Measurements from ENCODE around the gene GARIN1A.
"Not testable (repeated sequence)": the region's sequence is repeated elsewhere in the genome, so short reads cannot be mapped to it uniquely, and the experiment has no call there.

Gene GARIN1A

DNA sequence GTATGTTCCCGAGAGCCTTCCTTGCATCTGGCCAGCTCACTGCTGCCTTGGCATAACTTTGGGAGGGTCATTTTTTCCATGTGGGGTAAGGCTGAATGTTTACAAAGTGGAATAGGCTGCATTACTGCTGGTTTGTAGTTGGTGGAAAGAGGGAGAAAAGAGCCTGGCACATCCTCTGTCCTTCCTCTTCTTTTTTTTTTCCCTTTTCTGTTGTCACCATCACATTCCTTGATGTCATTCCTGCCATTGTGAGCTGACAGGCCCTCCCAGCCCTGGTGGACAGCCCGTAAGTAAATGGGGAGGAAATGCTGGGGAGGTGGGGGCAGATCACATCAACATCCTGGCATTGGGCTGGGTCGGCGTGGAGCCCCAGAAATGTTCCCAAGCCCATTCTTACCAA, at the start of gene GARIN1A:
GARIN1A (plus strand) TSS at position 301 of the 400 bp plus-strand sequence. CDS start 106 bp downstream, outside the sequence.
- no peak for DNase-seq

- not testable (repeated sequence) for DNase-seq
Measured at GRCh38 chr7:128627124-128627523, 45.0 kb upstream of the GARIN1A start.

DNA sequence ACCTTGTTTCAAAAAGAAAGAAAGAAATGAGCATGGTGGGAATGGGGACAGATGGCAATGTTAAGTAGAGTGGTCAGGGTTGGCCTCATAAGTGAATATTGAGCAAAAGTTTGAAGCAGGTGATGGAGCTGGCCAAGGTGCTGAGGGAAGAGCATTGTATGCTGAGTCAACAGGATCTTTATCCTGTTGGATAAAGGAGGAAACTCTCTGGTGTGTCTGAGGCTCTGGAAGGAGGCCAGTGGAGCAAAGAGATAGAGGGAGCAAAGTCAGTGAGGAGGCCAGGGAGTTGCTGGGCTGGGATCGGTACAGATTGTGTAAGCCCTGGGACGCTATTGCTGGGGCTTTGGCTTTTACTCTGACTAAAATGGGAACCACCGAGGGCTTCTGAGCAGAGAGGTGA, 38.2 kb upstream of the GARIN1A start:
- DNase-seq: not testable (repeated sequence)

GRCh38 chr7:128645206-128645605, 26.9 kb upstream of the GARIN1A start:
- not testable (repeated sequence) for DNase-seq

GRCh38 chr7:128645844-128646243, 26.2 kb upstream of the GARIN1A start:
- not testable (repeated sequence) for DNase-seq

DNA sequence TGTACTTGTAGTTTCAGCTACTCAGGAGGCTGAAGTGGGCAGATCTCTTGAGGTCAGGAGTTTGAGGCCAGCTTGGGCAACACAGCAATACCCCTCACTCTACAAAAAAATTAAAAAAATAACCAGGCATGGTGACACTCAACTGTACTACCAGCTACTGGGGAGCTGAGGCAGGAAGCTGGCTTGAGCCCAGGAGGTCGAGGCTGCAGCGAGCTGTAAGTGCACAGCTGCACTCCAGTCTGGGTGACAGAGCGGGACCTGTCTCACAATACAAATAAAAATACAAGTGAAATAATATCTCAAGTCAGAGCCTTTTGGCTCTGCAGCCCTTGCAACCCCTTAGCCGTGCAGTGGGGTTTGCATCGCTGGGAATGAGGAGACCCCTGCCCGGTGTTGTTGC, 25.2 kb upstream of the GARIN1A start:
- DNase-seq: not testable (repeated sequence)

DNA sequence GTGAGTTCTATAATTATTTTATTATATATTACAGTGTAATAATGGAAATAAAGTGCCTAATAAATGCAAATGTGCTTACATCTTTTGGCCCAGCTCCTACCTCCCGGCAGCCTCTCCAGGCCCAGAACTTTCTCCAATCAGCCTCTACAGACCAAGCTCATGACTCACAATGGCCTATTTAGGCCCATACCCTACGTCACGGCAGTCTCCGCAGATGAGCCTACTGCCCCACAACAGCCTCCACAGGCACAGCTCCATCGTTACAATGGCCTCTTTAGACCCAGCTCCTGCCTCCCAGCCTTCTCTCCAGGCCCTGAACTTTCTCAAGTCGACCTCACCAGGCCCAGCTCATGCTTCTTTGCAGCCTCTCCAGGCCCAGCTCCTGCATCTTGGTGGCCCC, 21.0 kb upstream of the GARIN1A start:
- not testable (repeated sequence) for DNase-seq

GRCh38 chr7:128652606-128653005, 19.5 kb upstream of the GARIN1A start:
- not testable (repeated sequence) for DNase-seq

GRCh38 chr7:128653197-128653596, 18.9 kb upstream of the GARIN1A start:
- not testable (repeated sequence) for DNase-seq

DNA sequence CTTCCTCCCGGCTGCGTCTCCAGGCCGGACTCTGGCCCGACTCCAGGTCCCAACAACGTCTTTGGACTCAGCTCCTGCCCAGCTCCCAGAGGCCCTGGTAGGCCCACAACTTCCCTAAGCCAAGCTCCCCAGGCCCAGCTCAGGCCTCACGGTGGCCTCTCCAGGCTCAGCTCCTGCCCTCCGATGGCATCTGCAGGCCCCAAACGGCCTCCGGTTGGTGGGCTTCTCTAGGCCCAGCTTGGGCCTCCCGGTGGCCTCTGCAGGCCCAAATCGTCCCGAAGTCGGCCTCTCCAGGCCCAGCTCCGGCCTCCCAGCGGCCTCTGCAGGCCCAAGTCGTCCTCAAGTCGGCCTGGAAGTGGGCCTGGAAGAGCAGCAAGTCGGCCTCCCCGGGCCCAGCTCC, 18.0 kb upstream of the GARIN1A start:
- not testable (repeated sequence) for DNase-seq

GRCh38 chr7:128654501-128654900, 17.6 kb upstream of the GARIN1A start:
- not testable (repeated sequence) for DNase-seq

DNA sequence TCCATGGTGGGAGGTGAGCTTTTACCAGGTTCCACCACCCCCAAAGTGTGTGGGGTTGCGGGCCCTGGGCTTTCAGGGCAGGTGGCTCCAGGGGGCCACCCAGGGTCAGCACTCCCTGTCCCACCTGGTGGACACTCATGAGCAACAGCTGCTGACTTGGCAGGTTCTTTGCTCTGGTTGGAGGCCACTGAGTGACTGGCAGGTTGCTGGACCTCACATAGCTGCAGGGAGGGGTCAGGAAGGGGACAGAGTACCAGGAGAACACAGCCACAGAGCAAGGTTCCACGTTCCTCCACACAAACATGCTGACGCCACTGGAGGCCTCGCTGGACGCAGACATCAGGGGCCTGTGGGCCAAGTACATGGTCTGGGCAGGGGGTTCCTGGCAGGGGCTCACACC, 13.7 kb upstream of the GARIN1A start:
- DNase-seq: not testable (repeated sequence)

DNA sequence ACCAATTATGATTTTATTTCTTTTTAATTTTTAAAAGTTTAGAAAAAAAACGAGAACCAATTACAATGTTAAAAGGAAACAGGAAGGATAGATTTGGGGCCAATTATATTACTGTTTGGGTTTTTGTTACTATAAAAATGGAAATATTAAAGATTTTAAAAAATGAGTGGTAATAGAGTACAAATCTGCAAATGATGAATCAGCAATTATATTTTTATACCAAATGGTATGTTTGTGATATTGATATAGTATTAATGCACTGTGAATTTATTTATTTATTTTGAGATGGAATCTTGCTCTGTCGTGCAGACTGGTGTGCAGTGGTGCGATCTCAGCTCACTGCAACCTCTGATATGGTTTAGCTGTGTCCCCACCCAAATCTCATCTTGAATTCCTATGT, 11.5 kb upstream of the GARIN1A start:
- no peak for DNase-seq

- DNase-seq: no peak
Measured at GRCh38 chr7:128661446-128661845, 10.6 kb upstream of the GARIN1A start.

DNA sequence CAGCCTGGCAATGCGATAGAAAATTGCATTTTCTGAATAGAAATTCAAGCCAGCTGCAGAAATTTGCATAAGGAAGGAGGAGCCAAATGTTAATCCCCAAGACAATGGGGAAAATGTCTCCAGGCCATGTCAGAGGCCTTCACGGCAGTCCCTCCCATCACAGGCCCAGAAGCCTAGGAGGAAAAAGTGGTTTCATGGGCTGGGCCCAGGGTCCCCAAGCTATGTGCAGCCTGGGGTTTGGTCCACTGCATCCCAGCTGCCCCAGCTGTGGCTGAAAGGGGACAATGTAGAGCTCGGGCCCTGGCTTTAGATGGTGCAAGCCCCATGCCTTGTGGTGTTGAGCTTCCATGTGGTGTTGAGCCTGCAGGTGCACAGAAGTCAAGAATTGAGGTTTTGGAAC, 10.0 kb upstream of the GARIN1A start:
- DNase-seq: no peak

- DNase-seq: not testable (repeated sequence)
Measured at GRCh38 chr7:128663223-128663622, 8.9 kb upstream of the GARIN1A start.

- no peak for DNase-seq
Measured at GRCh38 chr7:128665057-128665456, 7.0 kb upstream of the GARIN1A start.

DNA sequence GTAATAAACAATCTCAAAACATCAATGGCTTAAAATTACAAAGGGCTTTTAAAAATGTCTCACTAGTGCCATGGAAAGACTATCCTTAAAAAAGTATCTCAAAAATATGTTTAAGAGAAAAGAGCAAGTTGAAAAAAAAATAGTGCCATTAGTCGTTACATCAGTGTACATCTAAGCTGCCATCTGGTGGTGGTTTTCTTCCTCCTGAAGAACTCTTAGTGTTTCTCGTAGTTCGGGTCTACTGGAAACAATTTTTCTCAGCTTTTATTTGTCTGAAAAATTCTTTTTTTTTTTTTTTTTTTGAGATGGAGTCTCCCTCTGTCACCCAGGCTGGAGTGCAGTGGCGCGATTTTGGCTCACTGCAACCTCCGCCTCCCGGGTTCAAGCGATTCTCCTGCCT, 5.9 kb upstream of the GARIN1A start:
- DNase-seq: peak; percentile 7

DNA sequence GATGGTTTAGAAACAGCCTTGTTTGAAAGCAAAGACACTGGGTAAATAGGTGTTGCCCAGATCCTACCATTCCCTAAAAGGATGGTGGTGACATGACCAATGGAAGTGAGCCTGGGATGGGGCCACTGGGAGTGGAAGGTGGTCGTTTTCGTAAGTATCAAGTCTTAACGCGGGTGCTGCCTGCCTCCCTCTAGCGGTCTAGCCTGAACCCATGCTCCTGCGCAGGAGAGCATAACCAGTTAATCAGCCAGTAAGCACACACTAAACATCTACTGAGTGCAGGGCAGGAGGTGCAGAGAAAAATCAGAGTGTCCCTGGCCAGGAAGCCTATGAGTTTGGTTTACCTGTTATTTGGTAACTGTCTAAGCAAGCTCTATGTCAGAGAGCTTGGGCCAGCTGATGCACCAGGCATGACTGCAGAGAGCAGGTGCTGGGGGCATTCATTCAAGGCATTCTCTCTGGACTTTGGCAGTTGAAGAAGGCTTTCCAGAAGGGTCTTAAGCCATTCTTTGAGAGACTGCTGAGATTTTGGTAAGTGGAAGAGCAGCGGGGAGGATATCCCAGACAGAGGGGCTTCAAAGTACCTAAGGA, 930 bp downstream of the GARIN1A start:
- DNase-seq: peak; percentile 3

GRCh38 chr7:128673571-128673970, 1.5 kb downstream of the GARIN1A start:
- no peak for DNase-seq

GRCh38 chr7:128676665-128677064, 4.6 kb downstream of the GARIN1A start:
- DNase-seq: no peak

DNA sequence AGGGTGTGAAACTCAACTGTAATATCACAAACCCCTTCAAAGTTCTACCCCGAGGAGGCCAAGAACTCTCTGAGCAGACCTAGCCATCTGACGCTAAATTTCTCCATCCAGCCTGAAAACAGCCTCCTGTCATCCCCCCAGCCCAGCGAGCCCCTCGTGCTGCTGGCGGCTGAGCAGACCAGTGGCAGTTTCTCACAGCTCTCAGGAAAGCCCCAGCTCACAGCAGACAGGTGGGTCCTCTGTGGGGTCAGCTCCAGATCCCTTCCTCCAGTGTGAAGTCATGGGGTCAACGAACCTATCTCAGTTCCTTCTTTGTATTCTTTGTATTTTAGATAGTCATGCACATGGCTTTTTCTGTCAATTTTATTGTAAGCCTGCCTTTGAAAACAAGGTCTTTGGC, 7.8 kb downstream of the GARIN1A start:
- no peak for DNase-seq

- DNase-seq: no peak
Measured at GRCh38 chr7:128681794-128682537, 9.9 kb downstream of the GARIN1A start.

DNA sequence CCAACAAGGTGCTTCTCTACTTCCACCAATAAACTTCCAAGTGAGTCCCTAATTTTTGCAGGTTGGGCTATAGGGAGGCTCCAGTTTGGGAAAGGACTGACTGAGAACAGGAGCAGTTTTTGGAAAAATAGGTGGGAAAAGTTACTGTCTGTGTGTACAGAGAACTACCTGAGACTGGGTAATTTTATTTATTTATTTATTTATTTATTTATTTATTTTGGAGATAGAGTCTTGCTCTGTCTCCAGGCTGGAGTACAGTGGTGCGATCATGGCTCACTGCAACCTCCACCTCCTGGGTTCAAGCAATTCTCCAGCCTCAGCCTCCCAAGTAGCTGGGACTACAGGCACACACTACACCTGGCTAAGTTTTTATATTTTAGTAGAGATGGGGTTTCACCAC, 11.2 kb downstream of the GARIN1A start:
- DNase-seq: not testable (repeated sequence)

GRCh38 chr7:128683738-128684137, 11.6 kb downstream of the GARIN1A start:
- DNase-seq: not testable (repeated sequence)
